Measurements from ENCODE around the gene DTNBP1. TPM values are rescaled to one million over a fixed set of nuclear protein-coding genes. Genes with fewer than 3 reads are reported as not detected.

The DTNBP1 gene
- total and polyA plus RNA-seq, 4 donors: 3.1 to 6.0 (median 4.3) TPM

- WGBS: 96% methylated on average over 16 of the region's 16 CpGs
- DNase-seq (ENCODE audit: low spot score): no peak
- Histone ChIP-seq H3K27me3 (ENCODE audit: control insufficient read depth in 4 of 4, insufficient read depth in 4 of 4, low read length in 3 of 4) (no peaks in the 10 kb centered on the region), H3K36me3 (ENCODE audit: control insufficient read depth in 4 of 4, insufficient read depth in 3 of 4, low read depth in 1 of 4, low read length in 3 of 4) (peaks cover 2 to 28% (median 9%) of the 10 kb centered on the region in 4 donors), H3K27ac (ENCODE audit: low read depth in 1 of 2, low read length in 2 of 2) (no peak overlapping the region), H3K4me1 (ENCODE audit: control insufficient read depth in 4 of 4, insufficient read depth in 4 of 4, low read length in 3 of 4) (no peaks in the 10 kb centered on the region), H3K4me3 (ENCODE audit: low read depth in 1 of 3, low read length in 3 of 3) (no peak overlapping the region), H3K9ac (ENCODE audit: low read depth in 1 of 2, low read length in 2 of 2) (no peak overlapping the region), H3K9me3 (ENCODE audit: control insufficient read depth in 4 of 4, low read length in 3 of 4) (no peaks in the 10 kb centered on the region)
- TF ChIP-seq HNF4A (conservative IDR thresholded peaks at IDR 0.05) (no peak), NR2F2 (IDR thresholded peaks at IDR 0.05) (no peak), REST (IDR thresholded peaks at IDR 0.05) (no peak), RAD21 (IDR thresholded peaks at IDR 0.05) (no peak), RXRA (IDR thresholded peaks at IDR 0.05) (no peak), EGR1 (IDR thresholded peaks at IDR 0.05; ENCODE audit: low read depth in 2 of 2) (no peak), HNF4G (IDR thresholded peaks at IDR 0.05) (no peak), GABPA (IDR thresholded peaks at IDR 0.05 in 1 of 2, conservative IDR thresholded peaks at IDR 0.05 in 1 of 2) (no peak), CTCF (IDR thresholded peaks at IDR 0.05; ENCODE audit: low read depth, low read length, missing input control) (no peak), FOXA2 (IDR thresholded peaks at IDR 0.05) (no peak), MAX (IDR thresholded peaks at IDR 0.05) (no peak), FOXA1 (IDR thresholded peaks at IDR 0.05) (no peak), YY1 (IDR thresholded peaks at IDR 0.05) (no peak), ZBTB33 (IDR thresholded peaks at IDR 0.05) (no peak), JUND (IDR thresholded peaks at IDR 0.05) (no peak), ATF3 (IDR thresholded peaks at IDR 0.05) (no peak)
These were observed 139.8 kb downstream of the DTNBP1 start for GRCh38 chr6:15522856-15523529.

Measured in liver (tissue), 9 donors.